A549 (cell line): ENCODE data around the gene GPSM1. TPM values are rescaled to one million over a fixed set of nuclear protein-coding genes. Genes with fewer than 3 reads are reported as not detected.

Source experiments
- ATAC-seq, 2 experiments: fragments of 200-7000 bp in 1 of 2; fragments of >200 bp in 1 of 2; cut with Nextera tagmentation in 1 of 2; cut with Tn5 transposase in 1 of 2; 3 replicates each; pipeline versions ENCODE4 v1.8.0 to v1.9.1; 2018 to 2020; ENCODE audit warnings: mild to moderate bottlenecking in 1 of 2, moderate library complexity in 1 of 2
- CTCF ChIA-PET: fragments of 300-600 bp; sonication (Branson Sonifier 250); formaldehyde crosslinking; extraction: SDS; loops from one replicate; lab custom pipeline; 2021; ENCODE audit warnings: antibody characterized with exemption, inconsistent platforms; lab: Yijun Ruan, JAX
- POLR2A ChIA-PET: fragments of 350-600 bp; formaldehyde crosslinking; extraction: SDS; loops from one replicate; lab custom pipeline; 2021; ENCODE audit warnings: antibody characterized with exemption, inconsistent platforms; lab: Yijun Ruan, JAX
- DNase-seq, 2 experiments: peaks; one replicate each; pipeline versions ENCODE4 v3.0.0 to v3.0.0-alpha.2; 2011 to 2016; ENCODE audit warnings: low read depth in 1 of 2, low spot score in 1 of 2
- FAIRE-seq: peaks from 2 replicates; lab custom pipeline; 2011; peaks lifted over from hg19 to GRCh38; lab: Jason Lieb, UNC
- H3K27ac ChIP-seq, 2 experiments: fragments of >200 bp; sonication (Bioruptor Twin); formaldehyde crosslinking; 3 replicates each; pipeline ENCODE4 v1.5.1; 2016 to 2017
- H3K4me1 ChIP-seq: fragments of >200 bp; sonication (Bioruptor Twin); formaldehyde crosslinking; 3 replicates; pipeline ENCODE4 v1.6.1; 2016
- H3K4me2 ChIP-seq: fragments of >200 bp; sonication (Bioruptor Twin); formaldehyde crosslinking; 3 replicates; pipeline ENCODE4 v1.6.1; 2016
- H3K4me3 ChIP-seq: fragments of >200 bp; sonication (Bioruptor Twin); formaldehyde crosslinking; 3 replicates; pipeline ENCODE4 v1.5.1; 2016
- H3K9me3 ChIP-seq: fragments of >200 bp; sonication (Bioruptor Twin); formaldehyde crosslinking; 3 replicates; pipeline ENCODE4 v1.6.1; 2016
- EP300 ChIP-seq, 2 experiments: fragments of >200 bp; sonication (Bioruptor Twin); formaldehyde crosslinking; IDR thresholded peaks; 2 replicates in 1 of 2; 3 replicates in 1 of 2; pipeline ENCODE4 v1.6.1; 2016 to 2017
- ESRRA ChIP-seq: fragments of 150-350 bp; IDR thresholded peaks from 2 replicates; pipeline ENCODE4 v1.6.1; 2014; ENCODE audit warnings: mild to moderate bottlenecking, low read length, borderline replicate concordance
- FOSB ChIP-seq: fragments of 250-450 bp; sonication (Bioruptor Pico); IDR thresholded peaks from 2 replicates; pipeline ENCODE4 v1.5.0; 2020; ENCODE audit warnings: mild to moderate bottlenecking, moderate library complexity
- FOSL2 ChIP-seq, 2 experiments: fragments of 450-650 bp in 1 of 2; fragments of >200 bp in 1 of 2; sonication (Bioruptor Twin) in 1 of 2; formaldehyde crosslinking; IDR thresholded peaks; 2 replicates each; pipeline versions ENCODE4 v1.5.0 to v1.6.1; 2016 to 2020; ENCODE audit warnings: mild to moderate bottlenecking in 1 of 2, moderate library complexity in 1 of 2
- FOXS1 ChIP-seq: fragments of 250-450 bp; sonication (Bioruptor Pico); IDR thresholded peaks from 2 replicates; pipeline ENCODE4 v1.5.0; 2020; ENCODE audit warnings: mild to moderate bottlenecking, moderate library complexity
- GATA3 ChIP-seq: IDR thresholded peaks from 2 replicates; pipeline ENCODE4 v1.6.1; 2012; ENCODE audit warnings: borderline replicate concordance
- HEYL ChIP-seq: fragments of 250-450 bp; sonication (Bioruptor Pico); IDR thresholded peaks from 2 replicates; pipeline ENCODE4 v1.8.0; 2021; ENCODE audit warnings: mild to moderate bottlenecking, moderate library complexity
- HOXA7 ChIP-seq: fragments of 250-450 bp; sonication (Bioruptor Pico); IDR thresholded peaks from 2 replicates; pipeline ENCODE4 v1.5.0; 2020; ENCODE audit warnings: mild to moderate bottlenecking, moderate library complexity
- JUNB ChIP-seq: fragments of >200 bp; sonication (Bioruptor Twin); formaldehyde crosslinking; IDR thresholded peaks from 2 replicates; pipeline ENCODE4 v1.6.1; 2016
- MAFK ChIP-seq: fragments of 450-650 bp; IDR thresholded peaks from 2 replicates; pipeline ENCODE4 v1.6.1; 2014; ENCODE audit not compliant: partially characterized antibody
- MYC ChIP-seq: IDR thresholded peaks from 2 replicates; pipeline ENCODE4 v1.6.1; 2012; ENCODE audit warnings: mild to moderate bottlenecking, inconsistent platforms, low read length, improper control_type of control experiment, borderline replicate concordance
- NFE2L2 ChIP-seq: fragments of 150-350 bp; conservative IDR thresholded peaks from 2 replicates; pipeline ENCODE4 v1.6.1; 2014; ENCODE audit warnings: low read length
- PHF8 ChIP-seq: fragments of 200-600 bp; sonication (generic); IDR thresholded peaks from 2 replicates; pipeline ENCODE4 v1.6.1; 2016; ENCODE audit warnings: low read depth, mild to moderate bottlenecking, antibody characterized with exemption, moderate library complexity, borderline replicate concordance
- RARB ChIP-seq: fragments of 250-450 bp; sonication (Bioruptor Pico); IDR thresholded peaks from 2 replicates; pipeline ENCODE4 v1.8.0; 2021; ENCODE audit warnings: mild to moderate bottlenecking, moderate library complexity
- RFX5 ChIP-seq: fragments of 450-650 bp; IDR thresholded peaks from 2 replicates; pipeline ENCODE4 v1.7.1; 2014; ENCODE audit warnings: antibody characterized with exemption, mild to moderate bottlenecking, moderate library complexity
- RNF2 ChIP-seq: fragments of 200-600 bp; sonication (generic); IDR thresholded peaks from 2 replicates; pipeline ENCODE4 v1.6.1; 2016; ENCODE audit warnings: low read depth, mild to moderate bottlenecking, antibody characterized with exemption, moderate library complexity, borderline replicate concordance
- SREBF2 ChIP-seq: fragments of 450-650 bp; IDR thresholded peaks from 2 replicates; pipeline ENCODE4 v1.6.1; 2014; ENCODE audit warnings: mild to moderate bottlenecking, moderate library complexity
- ZFP36 ChIP-seq: fragments of 450-650 bp; IDR thresholded peaks from 2 replicates; pipeline ENCODE4 v1.6.1; 2014; ENCODE audit warnings: borderline replicate concordance; ENCODE audit not compliant: partially characterized antibody
- ZNF302 ChIP-seq: fragments of 250-450 bp; sonication (Bioruptor Pico); IDR thresholded peaks from 2 replicates; pipeline ENCODE4 v1.9.0; 2021; ENCODE audit warnings: inconsistent platforms, mild to moderate bottlenecking, moderate library complexity
- WGBS: methylation state at CpG from one replicate; pipeline ENCODE4 v1.1.6; 2017; ENCODE audit errors: missing lambda C conversion rate; 5-methylcytosine and 5-hydroxymethylcytosine counted together
- polyA plus RNA-seq, 4 experiments: library from polyadenylated mRNA; depleted of rRNA in 3 of 4; stranded (reverse); fragments of >200 nt; fragmentation: RNase III in 1 of 4; extraction: RNeasy Plus Mini Kit Qiagen cat#74134 plus additional on column Dnase treatment in 1 of 4; gene quantifications; 2 replicates in 3 of 4; 3 replicates in 1 of 4; pipeline ENCODE4 v1.2.3, GENCODE V29; 2011 to 2017
- TF ChIP-seq, protein P1 (sequence below): fragments of >200 bp; sonication (Bioruptor Twin); formaldehyde crosslinking; IDR thresholded peaks from 3 replicates; pipeline ENCODE4 v1.6.1; 2016
- TF ChIP-seq, protein P2 (sequence below): fragments of 200-600 bp; sonication (generic); IDR thresholded peaks from 2 replicates; pipeline ENCODE4 v1.6.1; 2016; ENCODE audit warnings: antibody characterized with exemption, mild to moderate bottlenecking, moderate library complexity

Gene GPSM1
- polyA plus RNA-seq, 2 of the 4 experiments (the other 2 are of a cell fraction), result 2.1 to 8.8 TPM

DNA sequence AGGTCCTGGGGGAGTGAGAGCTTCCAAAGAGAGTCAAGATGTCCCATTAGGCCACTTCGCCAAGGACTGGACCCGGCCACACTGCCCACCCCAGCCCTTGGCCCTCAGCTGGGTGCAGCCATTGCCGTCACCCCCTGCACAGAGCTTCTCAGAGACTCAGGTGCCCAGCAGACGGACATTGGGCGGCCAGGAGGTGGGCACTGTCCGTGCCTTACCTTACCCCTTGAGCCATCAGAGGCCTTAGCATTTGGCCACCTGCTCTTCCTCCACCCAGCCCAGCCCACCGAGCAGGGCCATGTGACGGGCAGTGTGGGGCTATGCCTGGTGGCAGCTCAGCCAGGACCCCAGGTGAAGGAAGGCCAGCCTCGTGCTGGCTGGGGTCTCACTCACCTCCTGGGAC is 39.5 kb downstream of the GPSM1 start:
- TF ChIP-seq JUNB (no peak), FOXS1 (CRISPR knock-in tag) (no peak), PHF8 (no peak)
- TF ChIP-seq, all 56 proteins: peak for 0
- FAIRE-seq (no peak), DNase-seq (no peak), ATAC-seq (no peak)
- 93% methylated on average over 6 of the region's 9 CpGs for WGBS
- Histone ChIP-seq H3K9me3 (no peaks in the 10 kb centered on the region), H3K27ac (no peak overlapping the region), H3K4me2 (no peak overlapping the region), H3K4me1 (peaks cover 13% of the 10 kb centered on the region; the same call in 2 of the 3 replicates), H3K4me3 (no peak overlapping the region)
- ChIA-PET POLR2A (interaction anchor here (1.1 kb wide), 1 partner anchor 100 kb away, joined by 3 read pairs; no protein-coding TSS in a partner anchor), CTCF (interaction anchor here (0.6 to 2.7 kb wide), 10 partner anchors 10 to 327 kb away, joined by 3 to 14 read pairs (median 5); no protein-coding TSS in a partner anchor)

DNA sequence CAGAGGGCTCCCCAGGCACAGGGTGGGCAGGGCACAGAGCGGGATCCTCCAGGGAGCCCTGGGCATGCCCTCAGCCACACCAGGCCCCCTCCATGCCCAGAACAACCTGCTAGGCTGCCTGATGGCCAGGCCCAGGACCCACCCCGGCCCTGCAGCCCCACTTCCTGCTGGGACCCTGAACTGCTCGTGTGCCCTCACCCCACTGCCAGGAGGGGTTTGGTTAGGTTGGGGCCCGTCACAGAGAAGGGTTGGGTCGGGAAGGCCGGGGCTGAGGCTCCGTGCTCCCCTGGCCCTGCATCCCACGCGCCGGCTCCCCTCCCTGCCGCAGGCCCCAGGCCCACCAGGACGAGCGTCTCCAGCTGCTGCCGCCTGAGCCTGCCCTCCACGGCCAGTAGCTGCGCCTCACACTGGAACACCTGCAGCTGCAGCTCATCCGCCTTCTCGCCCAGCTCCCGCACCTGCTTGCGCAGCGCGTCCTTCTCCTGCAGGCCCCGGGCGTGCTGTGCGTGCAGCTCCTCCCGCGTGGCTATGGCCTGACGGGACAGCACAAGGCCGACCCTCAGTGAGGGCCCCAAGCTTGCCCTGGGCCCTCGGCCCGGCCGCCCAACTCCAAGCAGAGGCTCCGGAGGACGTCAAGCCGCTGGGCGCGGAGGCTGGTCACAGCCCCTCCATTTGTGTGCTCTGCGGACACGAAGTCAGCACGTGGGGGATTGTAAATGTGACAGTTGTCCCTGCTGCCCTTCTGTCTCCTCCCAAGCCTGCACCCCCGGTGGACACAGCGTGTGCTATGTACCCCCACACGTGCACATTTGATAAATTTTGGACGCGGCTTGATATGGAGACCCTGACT is 40.2 kb downstream of the GPSM1 start:
- Histone ChIP-seq H3K4me1 (peaks cover 14% of the 10 kb centered on the region; the same call in 2 of the 3 replicates), H3K4me3 (no peak overlapping the region), H3K9me3 (no peaks in the 10 kb centered on the region), H3K27ac (no peak overlapping the region), H3K4me2 (no peak overlapping the region)
- ATAC-seq (no peak), FAIRE-seq (no peak), DNase-seq (no peak)
- POLR2A ChIA-PET, result interaction anchor here (1.1 kb wide), 1 partner anchor 101 kb away, joined by 3 read pairs; no protein-coding TSS in a partner anchor
- WGBS, result 94% methylated on average over 34 of the region's 45 CpGs
- no peak for TF ChIP-seq MYC
- TF ChIP-seq FOSL2 (IDR thresholded peaks at IDR 0.05), result no peak
- no peak for TF ChIP-seq FOSL2 (CRISPR knock-in tag; IDR thresholded peaks at IDR 0.05)
- no peak for TF ChIP-seq HEYL
- TF ChIP-seq MAFK, result no peak
- TF ChIP-seq HOXA7 (CRISPR knock-in tag), result no peak
- no peak for TF ChIP-seq RFX5
- TF ChIP-seq FOSB (CRISPR knock-in tag), result no peak
- no peak for TF ChIP-seq SREBF2
- TF ChIP-seq ZFP36, result no peak
- TF ChIP-seq RARB, result no peak
- TF ChIP-seq GATA3, result no peak
- CTCF ChIA-PET, result interaction anchor here (0.8 to 2.7 kb wide), 4 partner anchors 22 to 83 kb away, joined by 3 to 14 read pairs (median 4); no protein-coding TSS in a partner anchor

DNA sequence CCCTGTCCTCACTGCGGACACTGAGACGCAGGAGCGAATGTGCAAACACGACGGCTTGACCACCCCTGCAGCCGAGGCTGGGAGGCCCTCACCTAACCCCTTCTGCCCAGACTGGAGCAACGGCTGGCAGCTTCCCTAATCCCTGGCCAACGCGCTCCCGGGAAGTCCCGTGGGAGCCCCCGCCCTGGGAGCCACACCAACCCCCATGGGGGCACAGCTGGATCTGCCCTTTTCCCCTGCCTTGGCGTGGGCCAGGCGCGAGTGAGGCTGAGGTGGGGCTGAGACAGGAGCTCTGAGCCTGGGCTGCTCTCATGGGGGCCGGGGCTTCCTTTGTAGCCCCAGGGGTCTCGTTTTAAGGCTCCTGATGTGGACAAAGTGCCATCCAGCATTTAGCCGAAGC is 40.9 kb downstream of the GPSM1 start:
- ATAC-seq (no peak), DNase-seq (no peak), FAIRE-seq (no peak)
- POLR2A ChIA-PET, result no interaction called here
- no peaks in the 10 kb centered on the region for H3K9me3 ChIP-seq
- H3K27ac ChIP-seq, result no peak overlapping the region
- TF ChIP-seq EP300 (IDR thresholded peaks at IDR 0.05), result no peak
- TF ChIP-seq, protein P1, sequence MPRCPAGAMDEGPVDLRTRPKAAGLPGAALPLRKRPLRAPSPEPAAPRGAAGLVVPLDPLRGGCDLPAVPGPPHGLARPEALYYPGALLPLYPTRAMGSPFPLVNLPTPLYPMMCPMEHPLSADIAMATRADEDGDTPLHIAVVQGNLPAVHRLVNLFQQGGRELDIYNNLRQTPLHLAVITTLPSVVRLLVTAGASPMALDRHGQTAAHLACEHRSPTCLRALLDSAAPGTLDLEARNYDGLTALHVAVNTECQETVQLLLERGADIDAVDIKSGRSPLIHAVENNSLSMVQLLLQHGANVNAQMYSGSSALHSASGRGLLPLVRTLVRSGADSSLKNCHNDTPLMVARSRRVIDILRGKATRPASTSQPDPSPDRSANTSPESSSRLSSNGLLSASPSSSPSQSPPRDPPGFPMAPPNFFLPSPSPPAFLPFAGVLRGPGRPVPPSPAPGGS, result no peak
- TF ChIP-seq NFE2L2, result no peak
- no peak for TF ChIP-seq RNF2
- TF ChIP-seq ESRRA, result no peak
- TF ChIP-seq, protein P2, sequence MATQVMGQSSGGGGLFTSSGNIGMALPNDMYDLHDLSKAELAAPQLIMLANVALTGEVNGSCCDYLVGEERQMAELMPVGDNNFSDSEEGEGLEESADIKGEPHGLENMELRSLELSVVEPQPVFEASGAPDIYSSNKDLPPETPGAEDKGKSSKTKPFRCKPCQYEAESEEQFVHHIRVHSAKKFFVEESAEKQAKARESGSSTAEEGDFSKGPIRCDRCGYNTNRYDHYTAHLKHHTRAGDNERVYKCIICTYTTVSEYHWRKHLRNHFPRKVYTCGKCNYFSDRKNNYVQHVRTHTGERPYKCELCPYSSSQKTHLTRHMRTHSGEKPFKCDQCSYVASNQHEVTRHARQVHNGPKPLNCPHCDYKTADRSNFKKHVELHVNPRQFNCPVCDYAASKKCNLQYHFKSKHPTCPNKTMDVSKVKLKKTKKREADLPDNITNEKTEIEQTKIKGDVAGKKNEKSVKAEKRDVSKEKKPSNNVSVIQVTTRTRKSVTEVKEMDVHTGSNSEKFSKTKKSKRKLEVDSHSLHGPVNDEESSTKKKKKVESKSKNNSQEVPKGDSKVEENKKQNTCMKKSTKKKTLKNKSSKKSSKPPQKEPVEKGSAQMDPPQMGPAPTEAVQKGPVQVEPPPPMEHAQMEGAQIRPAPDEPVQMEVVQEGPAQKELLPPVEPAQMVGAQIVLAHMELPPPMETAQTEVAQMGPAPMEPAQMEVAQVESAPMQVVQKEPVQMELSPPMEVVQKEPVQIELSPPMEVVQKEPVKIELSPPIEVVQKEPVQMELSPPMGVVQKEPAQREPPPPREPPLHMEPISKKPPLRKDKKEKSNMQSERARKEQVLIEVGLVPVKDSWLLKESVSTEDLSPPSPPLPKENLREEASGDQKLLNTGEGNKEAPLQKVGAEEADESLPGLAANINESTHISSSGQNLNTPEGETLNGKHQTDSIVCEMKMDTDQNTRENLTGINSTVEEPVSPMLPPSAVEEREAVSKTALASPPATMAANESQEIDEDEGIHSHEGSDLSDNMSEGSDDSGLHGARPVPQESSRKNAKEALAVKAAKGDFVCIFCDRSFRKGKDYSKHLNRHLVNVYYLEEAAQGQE, result no peak
- no peak for TF ChIP-seq ZNF302
- peaks cover 17% of the 10 kb centered on the region for H3K4me1 ChIP-seq
- H3K4me3 ChIP-seq, result no peak overlapping the region
- no peak overlapping the region for H3K4me2 ChIP-seq
- CTCF ChIA-PET, result interaction anchor here (0.8 to 1.5 kb wide), 3 partner anchors 9 to 29 kb away, joined by 3 to 5 read pairs (median 3); no protein-coding TSS in a partner anchor
- 83% methylated on average over 13 of the region's 18 CpGs for WGBS
